Measurements from ENCODE around the gene EDC3.
"Not testable (repeated sequence)": the region's sequence is repeated elsewhere in the genome, so short reads cannot be mapped to it uniquely, and the experiment has no call there.

The EDC3 gene, protein sequence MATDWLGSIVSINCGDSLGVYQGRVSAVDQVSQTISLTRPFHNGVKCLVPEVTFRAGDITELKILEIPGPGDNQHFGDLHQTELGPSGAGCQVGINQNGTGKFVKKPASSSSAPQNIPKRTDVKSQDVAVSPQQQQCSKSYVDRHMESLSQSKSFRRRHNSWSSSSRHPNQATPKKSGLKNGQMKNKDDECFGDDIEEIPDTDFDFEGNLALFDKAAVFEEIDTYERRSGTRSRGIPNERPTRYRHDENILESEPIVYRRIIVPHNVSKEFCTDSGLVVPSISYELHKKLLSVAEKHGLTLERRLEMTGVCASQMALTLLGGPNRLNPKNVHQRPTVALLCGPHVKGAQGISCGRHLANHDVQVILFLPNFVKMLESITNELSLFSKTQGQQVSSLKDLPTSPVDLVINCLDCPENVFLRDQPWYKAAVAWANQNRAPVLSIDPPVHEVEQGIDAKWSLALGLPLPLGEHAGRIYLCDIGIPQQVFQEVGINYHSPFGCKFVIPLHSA

DNA sequence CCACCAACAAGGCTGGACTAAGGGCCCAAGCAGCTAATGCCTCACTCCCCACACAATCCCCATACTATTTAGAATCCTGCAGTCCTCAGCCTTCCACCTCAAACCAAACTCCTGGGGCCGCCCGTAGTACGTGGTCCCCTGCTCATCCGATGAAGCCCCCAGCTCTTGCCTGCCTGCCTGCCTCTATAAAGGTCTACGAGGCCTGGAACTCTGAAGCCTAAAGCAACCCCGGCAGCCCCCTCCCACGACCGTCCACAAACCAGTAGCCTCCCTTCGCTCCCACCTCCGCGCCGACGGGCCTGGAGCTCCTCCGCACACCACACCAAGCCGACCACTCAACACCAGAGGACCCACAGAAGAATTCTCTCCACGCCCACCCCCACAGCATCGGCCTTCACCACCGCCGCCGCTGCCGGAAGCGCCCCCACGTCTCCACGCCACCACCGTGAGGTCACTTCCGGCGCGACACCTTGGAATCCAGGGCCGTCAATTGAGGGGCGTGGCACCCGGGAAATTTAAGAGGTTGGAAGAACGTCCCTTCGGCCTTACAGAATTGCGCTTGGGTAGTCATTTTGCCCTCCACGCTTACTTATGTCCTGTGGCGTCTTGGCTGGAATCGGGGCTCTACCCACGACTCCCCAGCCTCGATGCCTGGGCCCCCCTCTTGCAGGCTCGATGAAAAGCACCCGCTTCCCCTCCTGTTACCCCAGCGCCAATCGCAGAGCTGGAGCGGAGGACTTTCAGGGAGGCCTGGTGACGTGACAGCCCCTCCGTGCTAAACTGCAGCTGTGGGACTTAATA is at the start of gene EDC3:
Gene EDC3, minus strand, starts transcription at position 428 of the 801 bp plus-strand sequence. CDS start 20,900 bp downstream, outside the sequence.
- peak within 1 kb of the TSS; percentile 92 for H3K4me3 ChIP-seq (ENCODE audit: low read depth, low read length)

GRCh38 chr15:74742422-74742821 is 46.6 kb upstream of the EDC3 start:
- no peak overlapping the region for H3K4me3 ChIP-seq (ENCODE audit: low read depth, low read length)

GRCh38 chr15:74738239-74738638 is 42.4 kb upstream of the EDC3 start:
- not testable (repeated sequence) for H3K4me3 ChIP-seq (ENCODE audit: low read depth, low read length)

- H3K4me3 ChIP-seq (ENCODE audit: low read depth, low read length), result no peak overlapping the region
These were observed 39.5 kb upstream of the EDC3 start for GRCh38 chr15:74735305-74735704.

DNA sequence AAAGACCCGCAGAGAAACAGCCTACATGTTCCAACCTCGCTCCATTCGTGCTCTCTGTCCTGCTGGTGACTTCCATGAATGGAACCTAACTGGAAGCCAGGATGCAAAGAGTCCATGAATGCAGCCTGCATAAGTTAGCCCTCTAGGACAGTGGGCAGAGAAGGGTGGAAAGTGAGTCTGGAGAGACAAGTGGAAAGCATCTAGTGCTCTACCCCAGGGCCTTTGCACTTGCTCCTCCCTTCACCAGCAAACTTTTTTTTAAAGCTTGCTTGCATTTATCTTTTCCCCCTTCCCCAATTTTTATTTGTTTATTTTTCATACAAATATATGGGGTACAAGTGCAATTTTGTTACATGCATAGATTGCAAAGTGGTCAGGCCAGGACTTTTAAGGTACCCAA is 37.4 kb upstream of the EDC3 start:
- no peak overlapping the region for H3K4me3 ChIP-seq (ENCODE audit: low read depth, low read length)

DNA sequence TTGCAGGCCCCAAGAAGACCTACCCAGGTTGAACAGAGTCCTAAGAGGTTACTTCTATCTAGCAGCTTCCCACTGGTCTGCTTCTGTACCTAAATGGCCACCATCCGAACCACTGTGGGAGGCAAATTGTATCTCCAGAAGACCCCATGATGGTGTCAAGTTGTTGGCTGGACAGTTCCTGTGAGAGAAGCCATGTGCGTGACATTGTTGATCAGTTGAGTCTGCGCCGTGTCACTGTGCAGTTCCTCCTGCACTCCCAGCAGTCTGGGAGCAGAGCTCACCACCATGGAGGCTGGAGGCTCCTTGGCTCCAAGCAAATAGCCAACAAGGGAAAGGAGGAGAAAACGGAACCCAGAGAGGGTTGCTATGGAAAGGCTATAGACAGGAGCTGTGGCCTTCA is 37.0 kb upstream of the EDC3 start:
- no peak overlapping the region for H3K4me3 ChIP-seq (ENCODE audit: low read depth, low read length)

- no peak overlapping the region for H3K4me3 ChIP-seq (ENCODE audit: low read depth, low read length)
These were observed 34.9 kb upstream of the EDC3 start for GRCh38 chr15:74730619-74731316.

DNA sequence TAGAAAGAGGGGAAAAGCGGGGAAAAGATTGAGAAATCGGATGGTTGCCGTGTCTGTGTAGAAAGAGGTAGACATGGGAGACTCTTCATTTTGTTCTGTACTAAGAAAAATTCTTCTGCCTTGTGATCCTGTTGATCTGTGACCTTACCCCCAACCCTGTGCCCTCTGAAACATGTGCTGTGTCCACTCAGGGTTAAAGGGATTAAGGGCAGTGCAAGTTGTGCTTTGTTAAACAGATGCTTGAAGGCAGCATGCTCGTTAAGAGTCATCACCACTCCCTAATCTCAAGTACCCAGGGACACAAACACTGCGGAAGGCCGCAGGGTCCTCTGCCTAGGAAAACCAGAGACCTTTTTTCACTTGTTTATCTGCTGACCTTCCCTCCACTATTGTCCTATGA is 33.5 kb upstream of the EDC3 start:
- not testable (repeated sequence) for H3K4me3 ChIP-seq (ENCODE audit: low read depth, low read length)

DNA sequence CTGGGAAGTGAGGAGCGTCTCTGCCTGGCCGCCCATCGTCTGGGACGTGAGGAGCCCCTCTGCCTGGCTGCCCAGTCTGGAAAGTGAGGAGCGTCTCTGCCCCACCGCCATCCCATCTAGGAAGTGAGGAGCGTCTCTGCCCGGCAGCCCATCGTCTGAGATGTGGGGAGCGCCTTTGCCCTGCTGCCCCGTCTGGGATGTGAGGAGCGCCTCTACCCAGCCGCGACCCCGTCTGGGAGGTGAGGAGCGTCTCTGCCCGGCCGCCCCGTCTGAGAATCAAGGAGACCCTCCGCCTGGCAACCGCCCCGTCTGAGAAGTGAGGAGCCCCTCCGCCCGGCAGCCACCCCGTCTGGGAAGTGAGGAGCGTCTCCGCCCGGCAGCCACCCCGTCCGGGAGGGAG is 32.9 kb upstream of the EDC3 start:
- H3K4me3 ChIP-seq (ENCODE audit: low read depth, low read length), result not testable (repeated sequence)

DNA sequence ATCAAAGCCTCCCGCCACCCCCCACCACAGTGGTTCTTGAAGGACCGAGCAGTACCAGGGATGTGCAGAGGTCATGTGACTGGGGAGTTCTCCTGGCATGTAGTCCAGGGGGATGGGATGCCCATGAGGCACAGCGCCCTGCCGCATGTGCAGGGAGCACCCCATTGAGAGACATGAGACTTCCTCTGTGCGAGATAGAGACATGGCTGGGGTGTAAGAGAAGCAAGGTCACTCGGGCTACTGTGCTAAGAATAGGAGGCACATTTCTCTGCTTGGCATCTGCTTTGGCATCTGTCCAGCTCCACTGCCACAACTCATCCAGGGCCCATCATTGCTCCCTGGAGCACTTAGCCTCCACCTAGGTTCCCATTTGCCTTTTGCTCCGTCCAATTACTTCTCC is 31.9 kb upstream of the EDC3 start:
- no peak overlapping the region for H3K4me3 ChIP-seq (ENCODE audit: low read depth, low read length)

GRCh38 chr15:74726774-74727164 is 30.9 kb upstream of the EDC3 start:
- H3K4me3 ChIP-seq (ENCODE audit: low read depth, low read length), result peak overlapping the region; percentile 25

DNA sequence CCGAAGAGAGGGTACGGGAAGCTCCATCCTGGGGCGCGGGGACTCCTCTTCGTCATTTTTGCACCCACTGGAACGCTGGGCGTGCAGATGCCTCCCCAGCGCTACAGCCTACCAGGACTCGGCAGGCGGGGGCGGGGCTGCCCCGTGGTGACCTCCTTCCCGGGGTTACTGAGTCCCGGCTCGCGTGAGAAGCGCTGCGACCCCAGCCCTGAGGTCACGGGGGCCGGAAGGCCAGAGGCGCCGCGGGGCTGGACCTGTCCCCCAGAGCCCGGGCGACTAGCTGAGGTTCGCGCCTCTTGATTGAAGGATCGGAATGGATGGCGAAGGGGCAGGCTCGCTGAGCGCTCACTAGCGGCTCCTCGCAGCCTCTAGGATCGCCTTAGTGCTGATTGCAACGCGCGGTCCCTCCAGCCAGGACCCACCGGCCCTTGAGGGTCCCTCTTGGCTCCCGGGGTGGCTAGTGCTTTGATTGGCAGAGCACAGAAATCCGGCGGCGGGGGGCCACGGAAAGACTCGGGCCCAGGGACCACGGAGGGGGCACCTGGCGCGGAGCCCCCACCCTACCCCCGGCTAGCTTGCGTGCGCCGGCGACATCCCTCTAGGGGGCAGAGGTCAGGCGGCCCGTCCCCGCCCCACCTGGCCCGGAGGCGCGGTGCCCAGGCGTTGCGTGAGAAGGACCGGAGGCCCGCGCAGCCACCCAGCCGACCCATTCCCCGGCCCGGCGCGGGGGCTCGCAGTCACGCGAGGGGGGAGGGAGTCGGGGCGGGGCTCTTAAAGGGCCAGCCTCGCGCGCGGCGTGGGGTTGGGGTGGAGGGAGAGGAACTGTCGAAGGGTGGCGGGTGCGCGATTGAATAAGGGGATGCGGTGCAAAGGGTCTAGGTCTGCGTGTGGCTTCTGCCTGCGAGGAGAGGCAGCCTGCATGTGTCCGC is 30.3 kb upstream of the EDC3 start:
- peak overlapping the region; percentile 50 for H3K4me3 ChIP-seq (ENCODE audit: low read depth, low read length)

- H3K4me3 ChIP-seq (ENCODE audit: low read depth, low read length), result peak within 1 kb of the TSS; percentile 50
These were observed 29.5 kb upstream of the EDC3 start, which contains the start of gene CYP1A1 for GRCh38 chr15:74725225-74725774. TSS of gene CYP1A1 (minus strand) at chr15:74725528. CDS start at chr15:74723097, 2,431 bp downstream.

GRCh38 chr15:74724570-74725224 is 28.9 kb upstream of the EDC3 start:
- no peak overlapping the region for H3K4me3 ChIP-seq (ENCODE audit: low read depth, low read length)

DNA sequence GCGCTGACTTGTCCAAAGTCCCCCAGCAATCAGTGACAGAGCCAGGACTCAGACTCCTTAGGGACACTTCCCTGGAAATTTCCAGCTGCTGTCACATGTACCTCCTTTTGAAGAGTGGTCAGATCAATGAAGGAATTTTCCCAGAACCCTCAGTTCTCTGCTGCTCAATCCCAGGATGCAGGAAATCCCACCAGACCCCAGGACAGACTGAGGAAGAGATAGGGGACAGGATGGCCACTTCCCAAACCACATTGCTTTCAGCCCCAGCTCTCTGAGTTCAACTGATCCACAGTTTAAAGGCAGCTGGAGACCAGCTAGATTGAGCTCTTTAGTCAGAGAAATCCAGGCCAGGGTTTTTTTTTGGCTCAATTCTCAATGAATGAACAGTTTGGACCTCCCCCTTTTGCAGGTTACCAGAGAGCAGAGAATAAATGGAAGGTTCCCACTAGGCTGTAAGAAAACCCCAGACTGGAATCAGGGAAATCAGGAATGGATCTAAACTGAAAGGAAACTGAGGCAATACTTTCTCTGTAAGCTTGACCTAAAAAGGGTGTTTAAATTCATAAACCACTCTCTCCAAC is 28.0 kb upstream of the EDC3 start:
- no peak overlapping the region for H3K4me3 ChIP-seq (ENCODE audit: low read depth, low read length)

DNA sequence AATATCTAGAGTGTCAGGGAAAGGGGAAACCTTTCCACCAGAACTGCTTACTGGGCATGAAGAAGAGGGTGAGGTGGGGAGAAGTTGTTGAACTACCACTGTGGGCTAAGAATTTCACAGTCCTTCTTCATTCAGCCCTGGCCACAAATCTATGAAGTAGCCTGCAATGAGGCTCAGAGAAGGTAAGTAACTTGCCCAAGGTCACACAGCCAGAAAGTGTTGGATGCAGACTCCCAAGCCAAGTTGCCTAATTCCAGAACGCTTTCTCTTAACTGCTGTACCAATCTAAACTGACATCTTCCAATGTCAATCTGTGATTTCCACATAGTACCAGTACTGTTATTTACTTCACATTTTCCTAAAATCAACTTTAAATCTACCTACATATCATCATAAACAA is 27.4 kb upstream of the EDC3 start:
- no peak overlapping the region for H3K4me3 ChIP-seq (ENCODE audit: low read depth, low read length)

DNA sequence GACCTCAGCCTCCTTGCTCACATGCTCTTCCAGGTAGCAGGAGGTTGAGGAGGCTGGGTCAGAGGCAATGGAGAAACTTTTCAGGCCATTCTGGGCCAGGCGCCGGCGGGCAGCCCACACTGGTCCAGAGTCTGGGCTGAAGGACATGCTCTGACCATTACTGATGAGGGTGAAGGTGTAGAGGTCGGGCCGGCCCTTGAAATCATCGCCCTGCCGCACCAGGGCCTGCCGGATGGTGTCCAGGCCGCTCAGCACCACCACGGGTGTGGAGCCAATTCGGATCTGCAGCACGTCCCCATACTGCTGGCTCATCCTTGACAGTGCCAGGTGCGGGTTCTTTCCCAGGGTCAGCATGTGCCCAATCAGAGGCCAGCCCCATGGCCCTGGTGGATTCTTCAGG is 26.8 kb upstream of the EDC3 start:
- H3K4me3 ChIP-seq (ENCODE audit: low read depth, low read length), result no peak overlapping the region

DNA sequence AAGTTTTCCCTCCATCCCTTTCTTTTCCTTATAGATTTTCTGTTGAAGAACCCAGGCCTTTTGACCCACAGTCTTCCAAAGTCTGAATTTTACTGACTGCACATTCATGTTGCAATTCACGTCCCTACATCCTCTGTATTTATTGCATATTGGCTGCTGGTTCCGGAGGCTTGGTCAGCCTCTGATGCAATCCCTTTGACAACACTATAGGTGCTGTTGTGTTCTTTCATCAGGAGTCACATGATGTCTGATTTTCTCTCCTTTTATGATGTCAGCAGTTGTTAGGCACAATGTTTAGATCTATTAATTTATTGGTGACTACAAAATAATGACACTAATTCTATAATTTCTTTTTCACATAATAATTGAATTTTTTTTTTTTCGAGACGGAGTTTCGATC is 20.8 kb upstream of the EDC3 start:
- no peak overlapping the region for H3K4me3 ChIP-seq (ENCODE audit: low read depth, low read length)

GRCh38 chr15:74712311-74712710 is 16.5 kb upstream of the EDC3 start:
- H3K4me3 ChIP-seq (ENCODE audit: low read depth, low read length), result no peak overlapping the region
